Ectodermal cell (in vitro differentiated cells): ENCODE results near the gene NTN3.
A peak's percentile ranks its signal among the peaks of the same experiment; 100 is the strongest.

Experiments
- H3K27ac ChIP-seq: 2 replicates; pipeline ENCODE4 v1.7.0; 2013; ENCODE audit warnings: mild to moderate bottlenecking, low read depth, low read length; ENCODE audit not compliant: insufficient read depth, poor library complexity, severe bottlenecking
- H3K27me3 ChIP-seq: 2 replicates; pipeline ENCODE4 v1.7.0; 2013; ENCODE audit warnings: mild to moderate bottlenecking, low read length; ENCODE audit not compliant: insufficient read depth, control insufficient read depth, poor library complexity, severe bottlenecking
- H3K36me3 ChIP-seq: one replicate; pipeline ENCODE4 v1.7.0; 2013; ENCODE audit warnings: low read length; ENCODE audit not compliant: control insufficient read depth, insufficient read depth
- H3K4me1 ChIP-seq: one replicate; pipeline ENCODE4 v1.7.0; 2013; ENCODE audit warnings: low read length; ENCODE audit not compliant: control insufficient read depth, insufficient read depth
- H3K4me3 ChIP-seq: 2 replicates; pipeline ENCODE4 v1.7.0; 2013; ENCODE audit warnings: low read depth, low read length, control low read depth; ENCODE audit not compliant: insufficient read depth
- H3K9me3 ChIP-seq: 2 replicates; pipeline ENCODE4 v1.7.0; 2013; ENCODE audit warnings: mild to moderate bottlenecking, low read length, moderate library complexity; ENCODE audit not compliant: control insufficient read depth
- WGBS, 2 experiments: methylation state at CpG; one replicate each; pipeline ENCODE4 v1.1.7; 2013; ENCODE audit warnings: missing lambda C conversion rate in 2 of 2; 5-methylcytosine and 5-hydroxymethylcytosine counted together

The NTN3 gene

GRCh38 chr16:2457267-2457666, 13.8 kb upstream of the NTN3 start:
- H3K4me3 ChIP-seq, result no peak overlapping the region
- no peak overlapping the region for H3K27ac ChIP-seq
- H3K4me1 ChIP-seq, result peaks cover 19% of the 10 kb centered on the region
- no peaks in the 10 kb centered on the region for H3K9me3 ChIP-seq
- H3K36me3 ChIP-seq, result peaks cover 41% of the 10 kb centered on the region
- WGBS, 2 experiments, result 93 to 94% methylated on average over 13 of the region's 13 CpGs
- no peaks in the 10 kb centered on the region for H3K27me3 ChIP-seq

- 89 to 90% methylated on average over 7 of the region's 7 CpGs for WGBS, 2 experiments
- H3K27ac ChIP-seq, result no peak overlapping the region
- peaks cover 34% of the 10 kb centered on the region for H3K36me3 ChIP-seq
- H3K4me3 ChIP-seq, result no peak overlapping the region
- peaks cover 19% of the 10 kb centered on the region for H3K4me1 ChIP-seq
- H3K9me3 ChIP-seq, result no peaks in the 10 kb centered on the region
- no peaks in the 10 kb centered on the region for H3K27me3 ChIP-seq
Measured at GRCh38 chr16:2457946-2458345, 13.2 kb upstream of the NTN3 start.

- H3K27ac ChIP-seq, result no peak overlapping the region
- 29 to 30% methylated on average over 18 of the region's 18 CpGs for WGBS, 2 experiments
- H3K36me3 ChIP-seq, result peaks cover 23% of the 10 kb centered on the region
Measured at GRCh38 chr16:2458887-2459646, 12.0 kb upstream of the NTN3 start.

GRCh38 chr16:2459647-2460390, 11.3 kb upstream of the NTN3 start, which contains the start of gene TEDC2:
TSS of gene TEDC2 (plus strand) at chr16:2460109. CDS start at chr16:2460145, 36 bp downstream.
- Histone ChIP-seq H3K27ac (peak within 1 kb of the TSS; percentile 26), H3K36me3 (peaks cover 19% of the 10 kb centered on the region), H3K9me3 (no peaks in the 10 kb centered on the region), H3K4me3 (peak within 1 kb of the TSS; percentile 82), H3K4me1 (peaks cover 19% of the 10 kb centered on the region), H3K27me3 (no peaks in the 10 kb centered on the region)
- 1% methylated on average over 66 of the region's 66 CpGs for WGBS, 2 experiments

More at GRCh38 chr16:2458887-2459646, 12.0 kb upstream of the NTN3 start:
- peaks cover 19% of the 10 kb centered on the region for H3K4me1 ChIP-seq
- H3K27me3 ChIP-seq, result no peaks in the 10 kb centered on the region
- peak overlapping the region; percentile 82 for H3K4me3 ChIP-seq
- no peaks in the 10 kb centered on the region for H3K9me3 ChIP-seq

- Histone ChIP-seq H3K36me3 (peaks cover 19% of the 10 kb centered on the region), H3K27me3 (no peaks in the 10 kb centered on the region), H3K27ac (peak overlapping the region; percentile 26), H3K9me3 (no peaks in the 10 kb centered on the region), H3K4me1 (peaks cover 19% of the 10 kb centered on the region), H3K4me3 (peak overlapping the region; percentile 82)
- WGBS, 2 experiments, result 6 to 7% methylated on average over 20 of the region's 20 CpGs
Measured at GRCh38 chr16:2460391-2460713, 10.7 kb upstream of the NTN3 start.

GRCh38 chr16:2460916-2461315, 10.2 kb upstream of the NTN3 start:
- 88 to 91% methylated on average over 13 of the region's 13 CpGs for WGBS, 2 experiments

GRCh38 chr16:2462031-2462866, 8.8 kb upstream of the NTN3 start:
- H3K36me3 ChIP-seq, result peaks cover 7% of the 10 kb centered on the region
- H3K4me3 ChIP-seq, result no peak overlapping the region
- no peak overlapping the region for H3K27ac ChIP-seq
- no peaks in the 10 kb centered on the region for H3K27me3 ChIP-seq
- H3K9me3 ChIP-seq, result no peaks in the 10 kb centered on the region
- WGBS, 2 experiments, result 94% methylated on average over 23 of the region's 23 CpGs
- H3K4me1 ChIP-seq, result peaks cover 19% of the 10 kb centered on the region

More at GRCh38 chr16:2460916-2461315, 10.2 kb upstream of the NTN3 start:
- Histone ChIP-seq H3K9me3 (no peaks in the 10 kb centered on the region), H3K27ac (no peak overlapping the region), H3K36me3 (peaks cover 19% of the 10 kb centered on the region), H3K4me3 (peak overlapping the region; percentile 82), H3K27me3 (no peaks in the 10 kb centered on the region), H3K4me1 (peaks cover 19% of the 10 kb centered on the region)

GRCh38 chr16:2464333-2464732, 6.8 kb upstream of the NTN3 start:
- Histone ChIP-seq H3K4me1 (peaks cover 18% of the 10 kb centered on the region), H3K27ac (no peak overlapping the region), H3K9me3 (no peaks in the 10 kb centered on the region), H3K27me3 (peaks cover 13% of the 10 kb centered on the region), H3K4me3 (no peak overlapping the region), H3K36me3 (peaks cover 7% of the 10 kb centered on the region)
- 91 to 94% methylated on average over 12 of the region's 12 CpGs for WGBS, 2 experiments

- 87% methylated on average over 12 of the region's 12 CpGs for WGBS, 2 experiments
- no peaks in the 10 kb centered on the region for H3K9me3 ChIP-seq
- no peak overlapping the region for H3K4me3 ChIP-seq
- no peak overlapping the region for H3K27ac ChIP-seq
- H3K36me3 ChIP-seq, result peaks cover 7% of the 10 kb centered on the region
- H3K4me1 ChIP-seq, result peaks cover 25% of the 10 kb centered on the region
- peaks cover 26% of the 10 kb centered on the region for H3K27me3 ChIP-seq
Measured at GRCh38 chr16:2465653-2466415, 5.3 kb upstream of the NTN3 start.
